Keratinocyte (primary cell): ENCODE measurements around the gene PPIG.

Experiments used
- EZH2 ChIP-seq: IDR thresholded peaks from one replicate; pipeline ENCODE4 v1.6.1; 2012; ENCODE audit warnings: inconsistent platforms, mild to moderate bottlenecking, low read length, moderate library complexity
- TF ChIP-seq, protein P1 (sequence below), 3 experiments: IDR thresholded peaks in 1 of 3; conservative IDR thresholded peaks in 1 of 3; optimal IDR thresholded peaks in 1 of 3; 2 replicates in 2 of 3; 3 replicates in 1 of 3; pipeline versions ENCODE3 to v1.5.1; 2011; ENCODE audit warnings: low read length in 3 of 3, mild to moderate bottlenecking in 3 of 3, moderate library complexity in 2 of 3, control low read depth in 1 of 3, inconsistent platforms in 1 of 3; ENCODE audit not compliant: insufficient read depth in 2 of 3; ENCODE audit errors: extremely low read depth in 1 of 3

DNA sequence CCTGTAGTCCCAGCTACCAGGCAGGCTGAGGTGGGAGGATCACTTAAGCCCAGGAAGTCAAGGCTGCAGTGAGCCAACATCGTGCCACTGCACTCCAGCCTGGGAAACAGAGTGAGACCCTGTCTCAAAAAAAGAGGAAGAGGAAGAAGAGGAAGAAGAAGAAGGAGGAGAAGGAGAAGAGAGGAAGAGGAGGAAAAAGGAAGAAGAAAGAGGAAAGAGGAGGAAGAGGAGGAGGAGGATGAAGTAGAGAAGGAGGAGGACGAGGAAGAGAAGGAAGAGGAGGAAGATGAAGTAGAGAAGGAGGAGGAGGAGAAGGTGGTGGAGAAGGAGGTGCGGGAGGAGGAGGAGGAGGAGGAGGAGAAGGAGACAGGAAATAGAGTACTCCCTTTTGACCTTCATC lies 72.0 kb downstream of the PPIG start:
- TF ChIP-seq, protein P1, sequence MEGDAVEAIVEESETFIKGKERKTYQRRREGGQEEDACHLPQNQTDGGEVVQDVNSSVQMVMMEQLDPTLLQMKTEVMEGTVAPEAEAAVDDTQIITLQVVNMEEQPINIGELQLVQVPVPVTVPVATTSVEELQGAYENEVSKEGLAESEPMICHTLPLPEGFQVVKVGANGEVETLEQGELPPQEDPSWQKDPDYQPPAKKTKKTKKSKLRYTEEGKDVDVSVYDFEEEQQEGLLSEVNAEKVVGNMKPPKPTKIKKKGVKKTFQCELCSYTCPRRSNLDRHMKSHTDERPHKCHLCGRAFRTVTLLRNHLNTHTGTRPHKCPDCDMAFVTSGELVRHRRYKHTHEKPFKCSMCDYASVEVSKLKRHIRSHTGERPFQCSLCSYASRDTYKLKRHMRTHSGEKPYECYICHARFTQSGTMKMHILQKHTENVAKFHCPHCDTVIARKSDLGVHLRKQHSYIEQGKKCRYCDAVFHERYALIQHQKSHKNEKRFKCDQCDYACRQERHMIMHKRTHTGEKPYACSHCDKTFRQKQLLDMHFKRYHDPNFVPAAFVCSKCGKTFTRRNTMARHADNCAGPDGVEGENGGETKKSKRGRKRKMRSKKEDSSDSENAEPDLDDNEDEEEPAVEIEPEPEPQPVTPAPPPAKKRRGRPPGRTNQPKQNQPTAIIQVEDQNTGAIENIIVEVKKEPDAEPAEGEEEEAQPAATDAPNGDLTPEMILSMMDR (optimal IDR thresholded peaks at IDR 0.05 in 1 of 3, IDR thresholded peaks at IDR 0.05 in 1 of 3, conservative IDR thresholded peaks at IDR 0.05 in 1 of 3; ENCODE audit: extremely low read depth in 1 of 3, insufficient read depth in 2 of 3, low read length in 3 of 3), result no peak
- TF ChIP-seq EZH2, result no peak
